Activated CD4-positive, alpha-beta T cell treated with anti-CD3 and anti-CD28 coated beads, Interleukin-2, amount 10 ng/mL, durations not matched to agents 24 days and 14 days (primary cell): Measurements from ENCODE around the gene ANKRD63. TPM values are rescaled to one million over a fixed set of nuclear protein-coding genes. Genes with fewer than 3 reads are reported as not detected.

Experiments
- DNase-seq: peaks from one replicate; pipeline ENCODE4 v3.0.0; 2022
- H3K27ac Mint-ChIP-seq: one replicate; pipeline ENCODE4 v1.8.0; 2022; ENCODE audit warnings: mild to moderate bottlenecking, mixed read lengths
- H3K27me3 Mint-ChIP-seq: one replicate; pipeline ENCODE4 v1.8.0; 2022; ENCODE audit warnings: mixed read lengths
- H3K36me3 Mint-ChIP-seq: one replicate; pipeline ENCODE4 v1.8.0; 2022; ENCODE audit warnings: low read depth, mild to moderate bottlenecking, mixed read lengths
- H3K4me1 Mint-ChIP-seq: one replicate; pipeline ENCODE4 v1.8.0; 2021; ENCODE audit warnings: mixed read lengths
- H3K4me3 Mint-ChIP-seq: one replicate; pipeline ENCODE4 v1.8.0; 2022; ENCODE audit warnings: mild to moderate bottlenecking, moderate library complexity, mixed read lengths
- H3K9me3 Mint-ChIP-seq: one replicate; pipeline ENCODE4 v1.8.0; 2021; ENCODE audit warnings: mixed read lengths
- intact Hi-C: fragments of 100-400 bp; cut with micrococcal nuclease; formaldehyde crosslinking; loops from one replicate; pipeline ENCODE4 v1.15.1; 2023
- total RNA-seq: library from RNA; stranded (reverse); gene quantifications from 2 replicates; pipeline ENCODE4 v1.2.3, GENCODE V29; 2022

ANKRD63 gene
- total RNA-seq, 1 donor from 2014 or later, result not detected

GRCh38 chr15:40274350-40275274, 8.3 kb downstream of the ANKRD63 start:
- Mint-ChIP-seq H3K9me3 (no peaks in the 10 kb centered on the region), H3K27me3 (peaks cover 21% of the 10 kb centered on the region), H3K4me3 (no peak overlapping the region), H3K27ac (no peak overlapping the region), H3K36me3 (no peaks in the 10 kb centered on the region), H3K4me1 (peaks cover 7% of the 10 kb centered on the region)
- intact Hi-C loops, result loop anchor here (1.0 to 2.0 kb wide), 3 partner anchors 57 to 488 kb away; no protein-coding TSS in a partner anchor
- DNase-seq, result peak; percentile 97

GRCh38 chr15:40273428-40273827, 9.4 kb downstream of the ANKRD63 start:
- no peak for DNase-seq
- intact Hi-C loops, result no loop called here
- Mint-ChIP-seq H3K4me3 (no peak overlapping the region), H3K4me1 (peaks cover 7% of the 10 kb centered on the region), H3K27ac (no peak overlapping the region), H3K27me3 (peaks cover 11% of the 10 kb centered on the region), H3K36me3 (no peaks in the 10 kb centered on the region), H3K9me3 (no peaks in the 10 kb centered on the region)

GRCh38 chr15:40272485-40273056, 10.3 kb downstream of the ANKRD63 start:
- no peak overlapping the region for H3K27ac Mint-ChIP-seq
- DNase-seq, result no peak
- H3K36me3 Mint-ChIP-seq, result no peaks in the 10 kb centered on the region
- intact Hi-C loops, result no loop called here
- no peak overlapping the region for H3K4me3 Mint-ChIP-seq
- peaks cover 7% of the 10 kb centered on the region for H3K4me1 Mint-ChIP-seq
- H3K27me3 Mint-ChIP-seq, result peaks cover 5% of the 10 kb centered on the region
- H3K9me3 Mint-ChIP-seq, result no peaks in the 10 kb centered on the region

- intact Hi-C loops, result no loop called here
- H3K4me3 Mint-ChIP-seq, result no peak overlapping the region
- DNase-seq, result no peak
- H3K27me3 Mint-ChIP-seq, result peaks cover 2% of the 10 kb centered on the region
- no peak overlapping the region for H3K27ac Mint-ChIP-seq
- peaks cover 4% of the 10 kb centered on the region for H3K4me1 Mint-ChIP-seq
- no peaks in the 10 kb centered on the region for H3K9me3 Mint-ChIP-seq
- H3K36me3 Mint-ChIP-seq, result no peaks in the 10 kb centered on the region
Measured at GRCh38 chr15:40271685-40272484, 11.0 kb downstream of the ANKRD63 start.

- peaks cover 4% of the 10 kb centered on the region for H3K4me1 Mint-ChIP-seq
- no peaks in the 10 kb centered on the region for H3K27me3 Mint-ChIP-seq
- no peak for DNase-seq
- H3K9me3 Mint-ChIP-seq, result no peaks in the 10 kb centered on the region
- H3K4me3 Mint-ChIP-seq, result no peak overlapping the region
- no peaks in the 10 kb centered on the region for H3K36me3 Mint-ChIP-seq
- no peak overlapping the region for H3K27ac Mint-ChIP-seq
- intact Hi-C loops, result no loop called here
Measured at GRCh38 chr15:40270246-40270995, 12.4 kb downstream of the ANKRD63 start.

- no peak overlapping the region for H3K27ac Mint-ChIP-seq
- no peaks in the 10 kb centered on the region for H3K36me3 Mint-ChIP-seq
- H3K4me3 Mint-ChIP-seq, result no peak overlapping the region
- DNase-seq, result no peak
- peaks cover 1% of the 10 kb centered on the region for H3K4me1 Mint-ChIP-seq
- H3K9me3 Mint-ChIP-seq, result no peaks in the 10 kb centered on the region
- intact Hi-C loops, result no loop called here
- H3K27me3 Mint-ChIP-seq, result no peaks in the 10 kb centered on the region
Measured at GRCh38 chr15:40269604-40270003, 13.3 kb downstream of the ANKRD63 start.

GRCh38 chr15:40267670-40268069, 15.2 kb downstream of the ANKRD63 start:
- Mint-ChIP-seq H3K36me3 (no peaks in the 10 kb centered on the region), H3K4me1 (no peaks in the 10 kb centered on the region), H3K27ac (no peak overlapping the region), H3K4me3 (no peak overlapping the region), H3K9me3 (no peaks in the 10 kb centered on the region), H3K27me3 (peaks cover 9% of the 10 kb centered on the region)
- no peak for DNase-seq
- intact Hi-C loops, result no loop called here

- no peak for DNase-seq
- no peaks in the 10 kb centered on the region for H3K36me3 Mint-ChIP-seq
- peaks cover 14% of the 10 kb centered on the region for H3K27me3 Mint-ChIP-seq
- intact Hi-C loops, result no loop called here
- H3K4me1 Mint-ChIP-seq, result no peaks in the 10 kb centered on the region
- no peak overlapping the region for H3K4me3 Mint-ChIP-seq
- no peaks in the 10 kb centered on the region for H3K9me3 Mint-ChIP-seq
- H3K27ac Mint-ChIP-seq, result no peak overlapping the region
Measured at GRCh38 chr15:40266828-40267304, 16.0 kb downstream of the ANKRD63 start.

GRCh38 chr15:40265875-40266274, 17.0 kb downstream of the ANKRD63 start:
- Mint-ChIP-seq H3K4me1 (no peaks in the 10 kb centered on the region), H3K9me3 (no peaks in the 10 kb centered on the region), H3K4me3 (no peak overlapping the region), H3K27me3 (peaks cover 17% of the 10 kb centered on the region), H3K36me3 (no peaks in the 10 kb centered on the region), H3K27ac (no peak overlapping the region)
- intact Hi-C loops, result no loop called here
- no peak for DNase-seq

- Mint-ChIP-seq H3K27me3 (peaks cover 17% of the 10 kb centered on the region), H3K9me3 (no peaks in the 10 kb centered on the region), H3K36me3 (no peaks in the 10 kb centered on the region), H3K4me1 (no peaks in the 10 kb centered on the region), H3K4me3 (no peak overlapping the region), H3K27ac (no peak overlapping the region)
- DNase-seq, result no peak
- intact Hi-C loops, result no loop called here
Measured at GRCh38 chr15:40265355-40265754, 17.5 kb downstream of the ANKRD63 start.

GRCh38 chr15:40264321-40265153, 18.3 kb downstream of the ANKRD63 start:
- no peak for DNase-seq
- H3K4me1 Mint-ChIP-seq, result no peaks in the 10 kb centered on the region
- H3K9me3 Mint-ChIP-seq, result no peaks in the 10 kb centered on the region

GRCh38 chr15:40263024-40263754, 19.7 kb downstream of the ANKRD63 start:
- H3K36me3 Mint-ChIP-seq, result no peaks in the 10 kb centered on the region
- H3K27me3 Mint-ChIP-seq, result peaks cover 19% of the 10 kb centered on the region
- H3K4me3 Mint-ChIP-seq, result no peak overlapping the region
- H3K27ac Mint-ChIP-seq, result no peak overlapping the region
- no peaks in the 10 kb centered on the region for H3K9me3 Mint-ChIP-seq
- H3K4me1 Mint-ChIP-seq, result no peaks in the 10 kb centered on the region
- DNase-seq, result no peak
- intact Hi-C loops, result no loop called here

More at GRCh38 chr15:40264321-40265153, 18.3 kb downstream of the ANKRD63 start:
- Mint-ChIP-seq H3K36me3 (no peaks in the 10 kb centered on the region), H3K4me3 (no peak overlapping the region), H3K27ac (no peak overlapping the region), H3K27me3 (peaks cover 17% of the 10 kb centered on the region)
- intact Hi-C loops, result no loop called here
